ENCODE measurements around the gene TADA3.

GRCh38 chr3:9825451-9826040 lies 33.3 kb upstream of the TADA3 start:
- TF ChIP-seq POLR2A (IDR thresholded peaks at IDR 0.05; ENCODE audit: low read length) (no peak), GATA1 (IDR thresholded peaks at IDR 0.05; ENCODE audit: low read depth, low read length) (no peak)
